K562 (cell line): ENCODE data around the gene EIF2AK3. TPM values are rescaled to one million over a fixed set of nuclear protein-coding genes. Genes with fewer than 3 reads are reported as not detected.

Experiments
- CBX8 ChIP-seq: fragments of 200-600 bp; sonication (generic); IDR thresholded peaks from 2 replicates; pipeline ENCODE4 v1.6.1; 2012; ENCODE audit warnings: borderline replicate concordance, mixed run types, low read depth, mild to moderate bottlenecking, moderate library complexity, mixed read lengths, low read length, control low read depth, inconsistent platforms; ENCODE audit not compliant: poor library complexity, severe bottlenecking; ENCODE audit errors: extremely low read depth
- FUS ChIP-seq: fragments of 200-400 bp; formaldehyde crosslinking; optimal IDR thresholded peaks from 2 replicates; pipeline ENCODE3; 2017; ENCODE audit warnings: low read depth, low read length
- HDAC2 ChIP-seq: fragments of 450-650 bp; IDR thresholded peaks from 2 replicates; pipeline ENCODE4 v1.6.1; 2016; ENCODE audit warnings: mild to moderate bottlenecking
- HEY1 ChIP-seq: fragments of 250-450 bp; sonication (Bioruptor Pico); IDR thresholded peaks from 2 replicates; pipeline ENCODE4 v1.5.0; 2020; ENCODE audit warnings: mild to moderate bottlenecking, moderate library complexity, borderline replicate concordance
- KLF1 ChIP-seq: fragments of 450-650 bp; IDR thresholded peaks from 2 replicates; pipeline ENCODE4 v1.6.1; 2016; ENCODE audit warnings: missing genetic modification characterization, missing compliant biosample characterization
- NCOA4 ChIP-seq: fragments of 450-650 bp; IDR thresholded peaks from 2 replicates; pipeline ENCODE4 v1.6.1; 2018; ENCODE audit warnings: mild to moderate bottlenecking; ENCODE audit not compliant: partially characterized antibody
- NR2C1 ChIP-seq, 2 experiments: fragments of 450-650 bp; IDR thresholded peaks; 2 replicates each; pipeline ENCODE4 v1.6.1; 2017; ENCODE audit warnings: mild to moderate bottlenecking in 2 of 2, antibody characterized with exemption in 1 of 2, inconsistent platforms in 1 of 2, missing compliant biosample characterization in 1 of 2, missing genetic modification characterization in 1 of 2
- NR4A1 ChIP-seq, 2 experiments: fragments of 250-450 bp in 1 of 2; fragments of 450-650 bp in 1 of 2; sonication (Bioruptor Pico) in 1 of 2; IDR thresholded peaks; 2 replicates each; pipeline versions ENCODE4 v1.4.0 to v1.6.1; 2016 to 2020; ENCODE audit warnings: mild to moderate bottlenecking in 2 of 2, missing compliant biosample characterization in 1 of 2, missing genetic modification characterization in 1 of 2, moderate library complexity in 1 of 2
- PPARD ChIP-seq: fragments of 250-450 bp; sonication (Bioruptor Pico); IDR thresholded peaks from 2 replicates; pipeline ENCODE4 v1.8.0; 2022; ENCODE audit warnings: inconsistent platforms, mild to moderate bottlenecking, moderate library complexity
- PTBP1 ChIP-seq: fragments of 200-400 bp; formaldehyde crosslinking; IDR thresholded peaks from 2 replicates; pipeline ENCODE4 v1.6.1; 2017; ENCODE audit warnings: low read depth, low read length
- PURB ChIP-seq: sonication (generic); formaldehyde crosslinking; IDR thresholded peaks from 2 replicates; pipeline ENCODE4 v1.9.0; 2021; ENCODE audit warnings: low read depth, mild to moderate bottlenecking, missing genetic modification reagents
- SOX6 ChIP-seq: fragments of 450-650 bp; IDR thresholded peaks from 2 replicates; pipeline ENCODE4 v1.6.1; 2014; ENCODE audit warnings: mild to moderate bottlenecking
- TCF7 ChIP-seq: sonication (generic); IDR thresholded peaks from 2 replicates; pipeline ENCODE4 v1.6.1; 2016; ENCODE audit warnings: antibody characterized with exemption, borderline replicate concordance
- TEAD1 ChIP-seq, 2 experiments: fragments of 450-650 bp in 1 of 2; sonication (generic) in 1 of 2; formaldehyde crosslinking; IDR thresholded peaks; 2 replicates each; pipeline versions ENCODE4 v1.4.0 to v1.8.0; 2020 to 2022; ENCODE audit warnings: mild to moderate bottlenecking in 2 of 2, missing genetic modification reagents in 1 of 2
- TEAD4 ChIP-seq, 2 experiments: sonication (generic) in 1 of 2; formaldehyde crosslinking in 1 of 2; IDR thresholded peaks; 2 replicates each; pipeline versions ENCODE4 v1.6.1 to v1.8.0; 2012 to 2022; ENCODE audit warnings: borderline replicate concordance in 1 of 2, inconsistent platforms in 1 of 2, low read length in 1 of 2, mild to moderate bottlenecking in 1 of 2, missing genetic modification reagents in 1 of 2
- TOE1 ChIP-seq, 2 experiments: fragments of 450-650 bp in 1 of 2; sonication (generic) in 1 of 2; formaldehyde crosslinking in 1 of 2; IDR thresholded peaks; 2 replicates each; pipeline versions ENCODE4 v1.7.1 to v1.8.0; 2016 to 2022; ENCODE audit warnings: borderline replicate concordance in 2 of 2, mild to moderate bottlenecking in 2 of 2, antibody characterized with exemption in 1 of 2, inconsistent platforms in 1 of 2, low read depth in 1 of 2, missing genetic modification reagents in 1 of 2, moderate library complexity in 1 of 2
- ZFX ChIP-seq: sonication (generic); formaldehyde crosslinking; IDR thresholded peaks from 2 replicates; pipeline ENCODE4 v1.8.0; 2022; ENCODE audit warnings: mild to moderate bottlenecking, missing genetic modification reagents, moderate library complexity
- ZNF354B ChIP-seq: fragments of 250-450 bp; sonication (Bioruptor Pico); IDR thresholded peaks from 2 replicates; pipeline ENCODE4 v1.4.0; 2020
- ZNF445 ChIP-seq: fragments of 250-450 bp; sonication (Bioruptor Pico); IDR thresholded peaks from 2 replicates; pipeline ENCODE4 v1.4.0; 2020; ENCODE audit warnings: low read depth, mild to moderate bottlenecking, moderate library complexity
- polyA plus RNA-seq, 8 experiments: library from polyadenylated mRNA; depleted of rRNA in 4 of 8; stranded (reverse) in 5 of 8; unstranded in 3 of 8; fragments of >200 nt; fragmentation: Nextera tagmentation in 2 of 8; fragmentation: Illumina TruSeq in 1 of 8; extraction: Ambion mirVana in 2 of 8; extraction: Trizol in 1 of 8; gene quantifications; 2 replicates each; pipeline versions ENCODE4 v1.2.1 to v1.2.3, GENCODE V29; 2011 to 2014; ENCODE audit warnings: inconsistent platforms in 1 of 8, missing spikeins in 1 of 8
- total RNA-seq, 7 experiments: library from RNA; depleted of rRNA in 6 of 7; stranded (reverse); fragments of >200 nt in 6 of 7; fragmentation: Illumina TruSeq in 2 of 7; extraction: Trizol in 2 of 7; gene quantifications; 2 replicates each; pipeline versions ENCODE4 v1.2.1 to v1.2.3, GENCODE V29; 2011 to 2021; ENCODE audit warnings: low replicate concordance in 1 of 7
- TF ChIP-seq, protein P1 (sequence below): fragments of 250-450 bp; sonication (Bioruptor Pico); IDR thresholded peaks from 2 replicates; pipeline ENCODE4 v1.4.0; 2020; ENCODE audit warnings: mild to moderate bottlenecking, moderate library complexity
- TF ChIP-seq, protein P2 (sequence below): fragments of 250-450 bp; sonication (Bioruptor Pico); IDR thresholded peaks from 2 replicates; pipeline ENCODE4 v1.5.0; 2021
- TF ChIP-seq, protein P3 (sequence below), 3 experiments: IDR thresholded peaks in 2 of 3; conservative IDR thresholded peaks in 1 of 3; 2 replicates each; pipeline ENCODE4 v1.5.1; 2011 to 2012; ENCODE audit warnings: low read length in 3 of 3, mild to moderate bottlenecking in 3 of 3, control low read depth in 2 of 3, improper control_type of control experiment in 1 of 3, inconsistent platforms in 1 of 3, low read depth in 1 of 3, mixed read lengths in 1 of 3, moderate library complexity in 1 of 3; ENCODE audit not compliant: insufficient read depth in 2 of 3
- TF ChIP-seq, protein P4 (sequence below): sonication (generic); formaldehyde crosslinking; IDR thresholded peaks from 2 replicates; pipeline ENCODE4 v1.5.0; 2020; ENCODE audit warnings: missing genetic modification reagents

EIF2AK3 gene
- total and polyA plus RNA-seq, 9 of the 15 experiments (the other 6 are each of a cell fraction or from before 2014, with no cell fraction given), result 1.7 to 11.6 (median 7.4) TPM

DNA sequence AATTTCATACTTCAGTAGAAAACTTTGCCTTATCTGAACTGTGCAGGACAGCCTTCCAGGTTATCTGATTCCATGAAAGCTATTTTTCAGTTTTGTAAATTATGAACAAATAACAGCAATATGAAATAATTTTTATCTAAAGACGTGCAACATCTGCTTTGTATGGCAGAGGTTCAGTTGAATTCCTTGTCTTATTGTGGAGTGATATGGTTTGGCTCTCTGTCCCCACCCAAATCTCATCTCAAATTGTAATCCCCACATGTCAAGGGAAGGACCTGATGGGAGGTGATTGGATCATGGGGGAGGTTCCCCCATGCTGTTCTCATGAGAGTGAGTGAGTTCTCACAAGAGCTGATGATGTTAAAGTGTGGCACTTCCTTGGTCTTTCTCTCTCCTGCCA is 46.1 kb upstream of the EIF2AK3 start (continued):
- TF ChIP-seq ZNF354B (no peak), HDAC2 (peak; percentile 47; the same call in 1 of the 2 replicates), ZFX (no peak), NR4A1 (CRISPR knock-in tag; IDR thresholded peaks at IDR 0.05) (no peak), NR4A1 (tag; IDR thresholded peaks at IDR 0.05) (no peak), SOX6 (peak; percentile 67), TEAD4 (IDR thresholded peaks at IDR 0.05; ENCODE audit: low read length) (peak; percentile 69), TEAD4 (CRISPR knock-in tag; IDR thresholded peaks at IDR 0.05; ENCODE audit: borderline replicate concordance) (no peak), NCOA4 (no peak), CBX8 (no peak), TEAD1 (CRISPR knock-in tag; IDR thresholded peaks at IDR 0.05) (no peak), TOE1 (IDR thresholded peaks at IDR 0.05; ENCODE audit: borderline replicate concordance) (no peak), TOE1 (CRISPR knock-in tag; IDR thresholded peaks at IDR 0.05; ENCODE audit: borderline replicate concordance, low read depth) (no peak), PURB (CRISPR knock-in tag) (no peak), TCF7 (no peak), HEY1 (CRISPR knock-in tag) (no peak), FUS (no peak), NR2C1 (IDR thresholded peaks at IDR 0.05) (no peak), NR2C1 (tag; IDR thresholded peaks at IDR 0.05) (no peak), ZNF445 (CRISPR knock-in tag) (no peak), PTBP1 (no peak), KLF1 (no peak), PPARD (CRISPR knock-in tag) (no peak)
- TF ChIP-seq, protein P1, sequence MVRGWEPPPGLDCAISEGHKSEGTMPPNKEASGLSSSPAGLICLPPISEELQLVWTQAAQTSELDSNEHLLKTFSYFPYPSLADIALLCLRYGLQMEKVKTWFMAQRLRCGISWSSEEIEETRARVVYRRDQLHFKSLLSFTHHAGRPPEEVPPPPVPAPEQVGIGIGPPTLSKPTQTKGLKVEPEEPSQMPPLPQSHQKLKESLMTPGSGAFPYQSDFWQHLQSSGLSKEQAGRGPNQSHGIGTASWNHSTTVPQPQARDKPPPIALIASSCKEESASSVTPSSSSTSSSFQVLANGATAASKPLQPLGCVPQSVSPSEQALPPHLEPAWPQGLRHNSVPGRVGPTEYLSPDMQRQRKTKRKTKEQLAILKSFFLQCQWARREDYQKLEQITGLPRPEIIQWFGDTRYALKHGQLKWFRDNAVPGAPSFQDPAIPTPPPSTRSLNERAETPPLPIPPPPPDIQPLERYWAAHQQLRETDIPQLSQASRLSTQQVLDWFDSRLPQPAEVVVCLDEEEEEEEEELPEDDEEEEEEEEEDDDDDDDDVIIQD (CRISPR knock-in tag), result no peak
- TF ChIP-seq, protein P2, sequence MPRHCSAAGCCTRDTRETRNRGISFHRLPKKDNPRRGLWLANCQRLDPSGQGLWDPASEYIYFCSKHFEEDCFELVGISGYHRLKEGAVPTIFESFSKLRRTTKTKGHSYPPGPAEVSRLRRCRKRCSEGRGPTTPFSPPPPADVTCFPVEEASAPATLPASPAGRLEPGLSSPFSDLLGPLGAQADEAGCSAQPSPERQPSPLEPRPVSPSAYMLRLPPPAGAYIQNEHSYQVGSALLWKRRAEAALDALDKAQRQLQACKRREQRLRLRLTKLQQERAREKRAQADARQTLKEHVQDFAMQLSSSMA (CRISPR knock-in tag), result no peak
- TF ChIP-seq, protein P3, sequence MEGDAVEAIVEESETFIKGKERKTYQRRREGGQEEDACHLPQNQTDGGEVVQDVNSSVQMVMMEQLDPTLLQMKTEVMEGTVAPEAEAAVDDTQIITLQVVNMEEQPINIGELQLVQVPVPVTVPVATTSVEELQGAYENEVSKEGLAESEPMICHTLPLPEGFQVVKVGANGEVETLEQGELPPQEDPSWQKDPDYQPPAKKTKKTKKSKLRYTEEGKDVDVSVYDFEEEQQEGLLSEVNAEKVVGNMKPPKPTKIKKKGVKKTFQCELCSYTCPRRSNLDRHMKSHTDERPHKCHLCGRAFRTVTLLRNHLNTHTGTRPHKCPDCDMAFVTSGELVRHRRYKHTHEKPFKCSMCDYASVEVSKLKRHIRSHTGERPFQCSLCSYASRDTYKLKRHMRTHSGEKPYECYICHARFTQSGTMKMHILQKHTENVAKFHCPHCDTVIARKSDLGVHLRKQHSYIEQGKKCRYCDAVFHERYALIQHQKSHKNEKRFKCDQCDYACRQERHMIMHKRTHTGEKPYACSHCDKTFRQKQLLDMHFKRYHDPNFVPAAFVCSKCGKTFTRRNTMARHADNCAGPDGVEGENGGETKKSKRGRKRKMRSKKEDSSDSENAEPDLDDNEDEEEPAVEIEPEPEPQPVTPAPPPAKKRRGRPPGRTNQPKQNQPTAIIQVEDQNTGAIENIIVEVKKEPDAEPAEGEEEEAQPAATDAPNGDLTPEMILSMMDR (IDR thresholded peaks at IDR 0.05 in 2 of 3, conservative IDR thresholded peaks at IDR 0.05 in 1 of 3; ENCODE audit: insufficient read depth in 2 of 3, low read depth in 1 of 3, low read length in 3 of 3), result no peak
- TF ChIP-seq, protein P4, sequence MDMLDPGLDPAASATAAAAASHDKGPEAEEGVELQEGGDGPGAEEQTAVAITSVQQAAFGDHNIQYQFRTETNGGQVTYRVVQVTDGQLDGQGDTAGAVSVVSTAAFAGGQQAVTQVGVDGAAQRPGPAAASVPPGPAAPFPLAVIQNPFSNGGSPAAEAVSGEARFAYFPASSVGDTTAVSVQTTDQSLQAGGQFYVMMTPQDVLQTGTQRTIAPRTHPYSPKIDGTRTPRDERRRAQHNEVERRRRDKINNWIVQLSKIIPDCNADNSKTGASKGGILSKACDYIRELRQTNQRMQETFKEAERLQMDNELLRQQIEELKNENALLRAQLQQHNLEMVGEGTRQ (CRISPR knock-in tag), result no peak
